Immature natural killer cell (primary cell): Measurements from ENCODE around the gene KDM5A. TPM values are rescaled to one million over a fixed set of nuclear protein-coding genes. Genes with fewer than 3 reads are reported as not detected.

Experiments used
- DNase-seq, 3 donors: peaks; one replicate each; pipeline ENCODE4 v3.0.0; 2022; ENCODE audit warnings: mixed read lengths in 1 of 3
- H3K27ac Mint-ChIP-seq, 6 donors: one replicate each; pipeline ENCODE4 v1.8.0; 2020; ENCODE audit warnings: mixed read lengths in 6 of 6, mild to moderate bottlenecking in 5 of 6, inconsistent platforms in 4 of 6, moderate library complexity in 3 of 6
- H3K27me3 Mint-ChIP-seq, 3 donors: one replicate each; pipeline ENCODE4 v1.8.0; 2020 to 2021; ENCODE audit warnings: low read depth in 3 of 3, mild to moderate bottlenecking in 3 of 3, mixed read lengths in 3 of 3, moderate library complexity in 3 of 3, inconsistent platforms in 1 of 3
- H3K36me3 Mint-ChIP-seq, 3 donors: one replicate each; pipeline ENCODE4 v1.8.0; 2020; ENCODE audit warnings: mixed read lengths in 3 of 3, inconsistent platforms in 2 of 3, mild to moderate bottlenecking in 2 of 3
- H3K4me1 Mint-ChIP-seq, 2 donors: one replicate each; pipeline ENCODE4 v1.8.0; 2020; ENCODE audit warnings: inconsistent platforms in 2 of 2, mild to moderate bottlenecking in 2 of 2, mixed read lengths in 2 of 2, moderate library complexity in 1 of 2
- H3K4me3 Mint-ChIP-seq, 5 donors: one replicate each; pipeline ENCODE4 v1.8.0; 2020; ENCODE audit warnings: mild to moderate bottlenecking in 5 of 5, mixed read lengths in 5 of 5, inconsistent platforms in 3 of 5, moderate library complexity in 3 of 5
- H3K9me3 Mint-ChIP-seq, 6 donors: one replicate each; pipeline ENCODE4 v1.8.0; 2020; ENCODE audit warnings: mild to moderate bottlenecking in 6 of 6, mixed read lengths in 6 of 6, inconsistent platforms in 4 of 6, moderate library complexity in 3 of 6
- polyA plus RNA-seq, 3 donors: library from polyadenylated mRNA; unstranded; fragments of 300-500 nt; fragmentation: Illumina TruSeq; gene quantifications; one replicate each; pipeline ENCODE4 v1.2.3, GENCODE V29; 2021

KDM5A gene
- polyA plus RNA-seq, 3 donors from 2014 or later = 42.4 to 89.5 (median 59.6) TPM

DNA sequence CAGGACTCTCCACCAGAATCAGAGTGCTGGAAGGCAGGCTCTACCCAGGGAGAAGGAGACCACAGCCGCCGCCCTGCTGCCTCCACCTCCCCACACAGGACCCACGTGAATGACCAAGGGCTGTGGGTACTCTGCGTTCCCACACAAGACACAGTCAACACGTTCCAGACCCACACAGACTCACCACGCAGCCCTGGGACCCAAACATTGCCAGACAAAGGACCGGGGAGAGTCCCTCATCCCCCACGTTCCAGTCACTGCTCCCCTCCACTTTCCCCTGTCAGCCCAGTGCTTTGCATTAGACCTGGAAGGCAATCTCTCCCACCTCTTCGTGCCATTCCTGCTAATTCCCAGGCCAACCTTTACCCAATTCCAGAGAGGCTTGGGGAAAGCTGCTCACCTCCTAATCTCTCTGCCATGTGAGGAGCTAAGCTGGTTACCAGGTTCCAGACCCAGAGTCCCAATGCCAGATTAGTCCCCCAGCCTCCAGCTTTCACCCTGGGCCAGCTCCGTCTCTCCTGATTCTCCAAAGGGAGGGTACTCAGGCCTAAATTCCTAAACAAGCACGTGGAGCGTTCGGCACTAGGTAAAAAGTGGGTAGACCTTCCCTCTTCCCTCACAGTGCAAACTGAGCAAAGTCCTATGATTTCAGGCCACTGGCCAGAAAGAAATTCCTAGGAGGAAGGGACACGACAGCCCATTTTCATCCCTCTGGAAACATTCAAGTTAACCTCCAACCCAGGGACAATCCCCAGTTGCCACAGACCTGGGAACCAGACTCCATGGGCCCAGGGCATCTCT lies 131.4 kb downstream of the KDM5A start:
- H3K4me3 Mint-ChIP-seq = no peak overlapping the region
- no peaks in the 10 kb centered on the region for H3K36me3 Mint-ChIP-seq
- no peak for DNase-seq
- H3K27ac Mint-ChIP-seq = peak overlapping the region in 1 of 6 donors; percentile 32
- H3K27me3 Mint-ChIP-seq = peaks cover 1 to 22% (median 3%) of the 10 kb centered on the region in 3 donors
- no peaks in the 10 kb centered on the region for H3K4me1 Mint-ChIP-seq
- H3K9me3 Mint-ChIP-seq = no peaks in the 10 kb centered on the region

DNA sequence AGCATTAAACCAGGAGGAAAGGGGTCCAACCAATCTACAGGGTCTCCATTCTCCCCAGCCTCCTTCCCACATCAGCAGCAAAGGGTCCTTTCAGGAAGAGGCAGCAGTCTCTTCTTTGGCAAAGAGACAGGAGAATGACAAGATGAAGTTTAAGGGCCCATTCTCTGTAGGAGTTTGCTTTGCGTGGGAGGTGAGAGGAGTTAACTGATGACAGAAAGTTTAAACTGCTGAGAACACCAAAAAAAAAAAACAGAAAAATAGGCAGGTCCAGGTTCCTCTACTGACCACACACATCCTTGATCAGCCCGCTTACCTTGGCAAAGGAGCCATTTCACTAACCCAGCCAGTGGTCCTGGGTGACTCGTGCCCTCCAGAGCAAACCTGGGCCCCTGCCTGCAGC lies 132.2 kb downstream of the KDM5A start:
- no peaks in the 10 kb centered on the region for H3K36me3 Mint-ChIP-seq
- peaks cover 1 to 19% (median 3%) of the 10 kb centered on the region in 3 donors for H3K27me3 Mint-ChIP-seq
- H3K4me1 Mint-ChIP-seq = no peaks in the 10 kb centered on the region

DNA sequence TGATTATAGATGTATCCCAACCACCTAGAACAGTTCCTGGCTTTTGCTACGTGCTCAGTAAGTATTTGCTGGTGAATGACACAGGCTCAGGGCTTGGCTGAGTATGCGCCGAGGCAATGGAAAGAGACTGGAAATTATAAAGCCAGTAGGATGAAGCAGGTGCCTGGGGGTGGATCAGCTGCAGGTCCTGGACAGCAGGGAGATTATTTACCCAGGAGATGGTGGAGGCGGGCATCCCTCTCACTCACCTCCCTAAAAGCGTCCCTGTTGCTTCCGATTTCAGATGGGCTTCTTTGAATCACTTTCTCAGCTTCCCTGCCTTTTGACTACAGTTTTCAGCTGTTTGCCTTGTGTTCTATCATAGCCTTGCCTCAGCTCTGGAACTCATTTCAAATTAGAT lies 132.9 kb downstream of the KDM5A start:
- peaks cover 1 to 19% (median 3%) of the 10 kb centered on the region in 3 donors for H3K27me3 Mint-ChIP-seq

More for the DNA sequence above, 132.2 kb downstream of the KDM5A start:
- no peak overlapping the region for H3K27ac Mint-ChIP-seq
- DNase-seq = no peak
- H3K9me3 Mint-ChIP-seq = no peaks in the 10 kb centered on the region
- H3K4me3 Mint-ChIP-seq = no peak overlapping the region

DNA sequence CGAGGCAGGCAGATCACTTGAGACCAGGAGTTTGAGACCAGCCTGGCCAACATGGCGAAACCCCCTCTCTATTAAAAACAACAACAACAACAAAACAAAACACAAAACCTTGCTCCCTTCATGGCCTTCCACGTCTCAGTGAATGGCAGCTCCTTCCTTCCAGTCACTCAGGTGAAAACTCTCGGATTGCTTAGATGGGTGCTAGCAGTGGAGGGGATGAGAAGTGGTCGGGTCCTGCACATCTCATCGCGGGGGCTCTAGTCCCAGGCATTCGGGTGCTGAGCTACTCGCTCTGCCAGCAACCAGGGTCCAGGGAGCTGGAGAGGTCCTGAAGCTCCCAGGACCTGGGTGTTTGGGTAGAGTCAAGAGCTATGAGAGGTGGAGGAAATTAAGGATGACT lies 134.2 kb downstream of the KDM5A start:
- Mint-ChIP-seq H3K27me3 (peaks cover 1 to 21% (median 3%) of the 10 kb centered on the region in 3 donors), H3K4me3 (no peak overlapping the region)
- DNase-seq = no peak

More for the DNA sequence above, 132.9 kb downstream of the KDM5A start:
- no peak overlapping the region for H3K27ac Mint-ChIP-seq
- no peaks in the 10 kb centered on the region for H3K36me3 Mint-ChIP-seq
- H3K9me3 Mint-ChIP-seq = no peaks in the 10 kb centered on the region
- no peaks in the 10 kb centered on the region for H3K4me1 Mint-ChIP-seq
- no peak for DNase-seq
- no peak overlapping the region for H3K4me3 Mint-ChIP-seq

DNA sequence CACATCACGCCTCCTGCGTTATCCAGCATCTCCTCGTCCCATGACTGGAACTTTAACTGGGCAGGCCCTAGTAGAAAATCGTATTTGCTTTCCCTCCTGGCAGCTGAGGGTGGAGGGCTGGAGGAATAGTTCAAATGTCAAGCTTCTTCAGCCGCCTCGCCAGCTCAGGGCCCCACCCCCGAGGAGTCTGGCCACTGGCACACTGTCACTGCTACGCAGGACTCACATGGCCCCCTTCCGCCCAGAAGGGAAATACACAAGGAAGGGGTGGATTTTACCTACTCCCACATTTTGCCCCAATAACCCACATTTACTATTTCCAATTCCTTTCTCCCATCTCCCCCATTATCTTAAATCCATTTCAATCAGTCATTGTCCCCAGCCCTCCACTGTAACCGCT lies 135.1 kb downstream of the KDM5A start:
- no peaks in the 10 kb centered on the region for H3K36me3 Mint-ChIP-seq
- DNase-seq = no peak
- no peak overlapping the region for H3K27ac Mint-ChIP-seq
- peaks cover 1 to 16% (median 5%) of the 10 kb centered on the region in 3 donors for H3K27me3 Mint-ChIP-seq
- H3K9me3 Mint-ChIP-seq = no peaks in the 10 kb centered on the region
- no peak overlapping the region for H3K4me3 Mint-ChIP-seq
- H3K4me1 Mint-ChIP-seq = no peaks in the 10 kb centered on the region

More for the DNA sequence above, 134.2 kb downstream of the KDM5A start:
- Mint-ChIP-seq H3K4me1 (no peaks in the 10 kb centered on the region), H3K9me3 (no peaks in the 10 kb centered on the region), H3K27ac (no peak overlapping the region), H3K36me3 (no peaks in the 10 kb centered on the region)

DNA sequence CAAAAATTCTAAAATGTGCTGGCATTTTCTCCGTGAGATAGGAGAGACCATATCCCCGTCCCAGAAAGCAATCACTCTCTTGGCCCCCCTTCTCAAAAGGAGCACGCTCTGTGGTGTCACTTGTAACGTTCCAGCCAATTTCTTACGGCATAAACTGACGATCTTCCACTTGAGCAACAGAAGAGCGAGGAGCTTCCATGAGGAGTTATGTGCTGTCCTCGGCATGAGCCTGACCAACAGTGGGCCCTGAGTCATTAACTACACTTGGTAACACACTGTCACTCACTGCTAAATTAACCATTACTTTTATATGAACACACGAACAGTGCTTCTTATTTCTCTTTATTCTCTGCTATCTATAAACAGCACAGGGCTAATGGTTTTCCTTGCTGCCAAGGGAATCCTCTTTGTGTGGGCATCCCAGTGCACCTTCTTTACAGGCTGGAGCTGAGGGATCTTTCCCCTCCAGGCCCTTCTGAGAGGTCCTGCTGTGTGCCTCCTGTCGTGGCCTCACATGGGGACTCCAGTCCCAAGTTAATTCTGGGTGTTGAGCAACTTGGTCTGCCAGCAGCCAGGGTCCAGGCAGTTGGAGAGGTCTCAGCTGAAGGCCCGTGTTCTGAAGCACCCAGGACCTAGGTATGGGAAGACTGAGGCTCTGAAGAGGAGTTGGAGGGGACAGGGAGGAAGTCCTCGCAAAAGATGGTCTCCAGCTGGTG lies 135.8 kb downstream of the KDM5A start:
- peaks cover 1 to 12% (median 5%) of the 10 kb centered on the region in 3 donors for H3K27me3 Mint-ChIP-seq
- H3K4me1 Mint-ChIP-seq = no peaks in the 10 kb centered on the region
- H3K36me3 Mint-ChIP-seq = no peaks in the 10 kb centered on the region
- no peak for DNase-seq
- no peaks in the 10 kb centered on the region for H3K9me3 Mint-ChIP-seq
- H3K4me3 Mint-ChIP-seq = no peak overlapping the region
- H3K27ac Mint-ChIP-seq = no peak overlapping the region

DNA sequence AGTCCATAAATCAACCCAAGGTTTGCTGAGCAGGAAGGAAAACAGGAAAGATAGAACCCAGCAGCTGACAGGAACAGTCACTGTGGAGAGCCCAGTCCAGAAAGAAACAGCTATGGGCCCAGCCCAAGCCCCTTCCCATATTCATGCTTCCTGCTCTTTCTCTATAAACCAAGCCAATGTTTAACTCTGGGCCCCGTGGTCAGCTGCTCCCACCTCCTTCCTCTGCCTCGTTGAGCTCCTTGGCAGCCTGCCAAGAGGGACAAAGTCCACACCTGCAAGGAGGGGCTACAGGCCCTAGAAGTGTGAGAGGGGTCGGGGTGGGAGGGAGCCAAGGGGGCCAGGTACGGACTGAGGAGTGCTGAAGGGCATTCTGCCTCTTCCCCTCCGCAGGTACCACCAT lies 136.5 kb downstream of the KDM5A start:
- H3K27ac Mint-ChIP-seq = no peak overlapping the region
- no peak for DNase-seq
- no peak overlapping the region for H3K4me3 Mint-ChIP-seq
- H3K36me3 Mint-ChIP-seq = no peaks in the 10 kb centered on the region
- no peaks in the 10 kb centered on the region for H3K4me1 Mint-ChIP-seq
- peaks cover 0 to 6% (median 5%) of the 10 kb centered on the region in 6 donors for H3K9me3 Mint-ChIP-seq
- H3K27me3 Mint-ChIP-seq = peaks cover 4 to 9% (median 8%) of the 10 kb centered on the region in 3 donors

DNA sequence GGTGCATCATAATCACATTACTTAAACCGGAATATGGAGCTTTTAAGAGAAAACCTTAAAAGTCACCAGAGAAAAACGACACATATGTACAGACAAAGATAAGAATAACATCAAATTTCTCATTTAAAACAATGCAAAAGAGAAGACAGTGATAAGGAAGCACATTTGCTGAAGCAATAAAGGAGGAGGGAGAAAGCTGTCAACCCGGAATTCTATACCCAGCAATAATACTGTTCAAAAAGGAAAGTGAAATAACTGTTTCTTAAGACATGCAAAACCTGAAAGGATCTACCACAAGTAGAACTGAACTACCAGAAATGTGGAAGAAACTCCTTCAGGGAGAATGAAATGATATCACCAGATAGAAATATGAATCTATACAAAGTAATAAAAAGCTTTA lies 141.8 kb downstream of the KDM5A start:
- Mint-ChIP-seq H3K36me3 (peaks cover 0 to 5% (median 4%) of the 10 kb centered on the region in 3 donors), H3K4me3 (no peak overlapping the region), H3K27me3 (peaks cover 2 to 8% (median 7%) of the 10 kb centered on the region in 3 donors), H3K27ac (no peak overlapping the region), H3K4me1 (no peaks in the 10 kb centered on the region), H3K9me3 (peaks cover 7 to 24% (median 19%) of the 10 kb centered on the region in 6 donors)
- no peak for DNase-seq

DNA sequence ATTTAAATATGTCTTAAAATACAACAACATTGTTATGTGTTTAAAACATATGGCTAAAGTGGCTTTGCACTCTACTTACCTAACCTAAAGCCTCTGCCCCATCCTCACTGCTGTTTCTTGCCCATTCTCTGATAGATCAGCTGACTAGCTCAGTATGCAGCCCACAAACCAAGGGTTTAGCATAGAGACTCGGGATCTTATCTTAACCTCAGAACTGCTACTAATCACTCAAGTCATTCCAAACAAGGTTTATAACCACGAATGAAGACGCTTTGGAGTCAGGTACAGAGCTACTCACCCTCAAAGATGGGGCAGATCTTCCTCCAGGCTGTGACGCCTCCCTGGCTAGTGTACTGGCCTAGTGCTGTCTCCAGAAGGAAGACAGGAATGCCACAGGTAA lies 145.7 kb downstream of the KDM5A start:
- Mint-ChIP-seq H3K4me1 (no peaks in the 10 kb centered on the region), H3K27ac (no peak overlapping the region), H3K36me3 (peaks cover 0 to 5% (median 4%) of the 10 kb centered on the region in 3 donors), H3K9me3 (peaks cover 10 to 24% (median 19%) of the 10 kb centered on the region in 6 donors), H3K4me3 (no peak overlapping the region), H3K27me3 (peaks cover 2 to 7% (median 7%) of the 10 kb centered on the region in 3 donors)
- DNase-seq = no peak

DNA sequence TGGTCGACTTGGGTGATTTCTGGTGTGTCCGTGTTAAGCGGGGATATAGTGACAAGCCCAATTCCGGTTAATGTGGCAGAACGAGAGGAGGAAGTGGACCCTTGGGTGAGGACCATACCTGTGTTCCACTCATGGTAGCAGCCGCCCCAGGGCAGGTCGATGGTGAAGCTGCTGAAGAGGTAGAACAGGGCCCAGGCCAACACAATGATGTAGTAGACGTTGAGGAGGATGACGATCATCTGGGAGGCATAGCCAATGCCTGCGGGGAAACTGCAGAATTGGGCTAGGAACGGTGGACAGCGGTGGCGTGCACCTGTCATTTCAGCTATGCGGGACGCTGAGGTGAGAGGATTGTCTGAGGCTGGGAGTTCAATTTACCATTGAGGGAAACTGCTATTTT lies 146.6 kb downstream of the KDM5A start:
- Mint-ChIP-seq H3K36me3 (peaks cover 0 to 5% (median 4%) of the 10 kb centered on the region in 3 donors), H3K27ac (no peak overlapping the region)

DNA sequence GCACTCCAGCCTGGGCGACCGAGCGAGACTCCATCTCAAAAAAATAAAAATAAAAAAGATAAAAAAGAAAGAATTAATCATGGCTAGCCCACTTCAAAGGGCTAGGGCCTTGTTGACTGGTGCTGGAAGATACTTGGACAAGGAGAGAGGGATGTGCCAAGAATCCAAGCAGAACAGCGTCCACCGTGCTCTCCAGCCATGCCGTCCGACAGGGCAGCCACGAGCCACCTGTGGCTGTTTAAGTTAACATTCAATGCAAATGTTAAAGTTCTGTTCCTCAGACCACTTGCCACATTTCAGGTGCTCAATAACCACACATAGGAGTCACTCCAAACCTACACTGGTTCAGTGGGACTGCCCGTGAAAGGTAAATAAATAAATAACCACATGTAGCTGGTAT lies 147.9 kb downstream of the KDM5A start:
- H3K4me1 Mint-ChIP-seq = no peaks in the 10 kb centered on the region
- DNase-seq = no peak
- peaks cover 2 to 11% (median 6%) of the 10 kb centered on the region in 6 donors for H3K9me3 Mint-ChIP-seq
- peaks cover 0 to 7% (median 3%) of the 10 kb centered on the region in 3 donors for H3K36me3 Mint-ChIP-seq
- H3K27ac Mint-ChIP-seq = no peak overlapping the region
- H3K27me3 Mint-ChIP-seq = peaks cover 2 to 8% (median 3%) of the 10 kb centered on the region in 3 donors
- H3K4me3 Mint-ChIP-seq = no peak overlapping the region

More for the DNA sequence above, 146.6 kb downstream of the KDM5A start:
- no peak for DNase-seq
- peaks cover 0 to 11% (median 2%) of the 10 kb centered on the region in 3 donors for H3K27me3 Mint-ChIP-seq
- H3K9me3 Mint-ChIP-seq = peaks cover 10 to 18% (median 13%) of the 10 kb centered on the region in 6 donors
- no peak overlapping the region for H3K4me3 Mint-ChIP-seq
- H3K4me1 Mint-ChIP-seq = no peaks in the 10 kb centered on the region

DNA sequence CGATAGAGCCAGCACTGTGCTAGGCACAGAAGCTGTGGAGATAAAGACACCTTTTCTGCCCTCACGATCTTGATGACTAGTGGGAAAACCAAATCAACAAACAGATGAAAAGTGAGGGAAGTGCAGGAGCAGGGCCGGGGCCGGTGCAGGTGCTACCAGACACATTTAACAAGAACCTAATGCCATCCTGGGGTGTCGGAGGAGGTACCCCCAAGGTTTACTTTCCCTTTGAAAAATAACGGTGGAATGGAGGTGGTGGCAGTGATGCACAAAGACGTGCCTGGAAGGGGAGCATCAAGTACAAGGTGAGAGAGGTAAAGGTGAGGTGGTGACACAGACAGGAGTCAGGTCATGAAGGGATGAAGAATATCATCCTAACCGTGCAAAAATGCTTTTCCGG lies 148.6 kb downstream of the KDM5A start:
- Mint-ChIP-seq H3K36me3 (peaks cover 0 to 11% (median 8%) of the 10 kb centered on the region in 3 donors), H3K27ac (no peak overlapping the region), H3K27me3 (peaks cover 3 to 8% (median 4%) of the 10 kb centered on the region in 3 donors)

DNA sequence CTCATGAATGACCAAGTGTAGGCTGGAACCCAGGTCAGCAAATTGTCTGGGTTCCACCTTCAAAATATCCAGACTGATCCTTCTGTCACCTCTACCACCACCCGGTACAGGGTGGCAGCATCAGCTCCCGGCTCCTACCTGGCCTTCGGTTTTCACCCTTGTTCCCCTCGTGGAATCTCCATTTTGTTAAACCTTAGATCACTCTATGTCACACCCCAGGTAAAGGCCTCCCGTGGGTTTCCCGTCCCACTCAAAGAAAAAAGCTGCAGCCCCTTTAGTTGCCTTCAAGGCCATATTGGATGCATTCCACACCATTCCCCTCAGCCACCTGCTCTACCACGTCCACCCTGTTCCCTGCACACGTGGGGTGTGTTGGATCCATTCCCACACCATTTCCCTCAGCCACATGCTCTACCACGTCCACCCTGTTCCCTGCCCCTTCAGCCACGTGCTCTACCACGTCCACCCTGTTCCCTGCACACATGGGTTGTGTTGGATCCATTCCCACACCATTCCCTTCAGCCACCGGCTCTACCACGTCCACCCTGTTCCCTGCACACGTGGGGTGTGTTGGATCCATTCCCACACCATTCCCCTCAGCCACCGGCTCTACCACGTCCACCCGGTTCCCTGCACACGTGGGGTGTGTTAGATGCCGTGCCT lies 150.3 kb downstream of the KDM5A start:
- Mint-ChIP-seq H3K4me1 (no peaks in the 10 kb centered on the region), H3K4me3 (no peak overlapping the region), H3K27ac (no peak overlapping the region), H3K36me3 (peaks cover 0 to 12% (median 11%) of the 10 kb centered on the region in 3 donors), H3K9me3 (peaks cover 10 to 20% (median 13%) of the 10 kb centered on the region in 6 donors), H3K27me3 (peaks cover 3 to 5% (median 4%) of the 10 kb centered on the region in 3 donors)
- DNase-seq = no peak

More for the DNA sequence above, 148.6 kb downstream of the KDM5A start:
- Mint-ChIP-seq H3K9me3 (peaks cover 7 to 16% (median 11%) of the 10 kb centered on the region in 6 donors), H3K4me1 (no peaks in the 10 kb centered on the region), H3K4me3 (no peak overlapping the region)
- DNase-seq = no peak
